GM23338 (cell line): Measurements from ENCODE around the gene NOSTRIN. TPM values are rescaled to one million over a fixed set of nuclear protein-coding genes. Genes with fewer than 3 reads are reported as not detected.

Source experiments
- ATAC-seq: fragments of 200-7000 bp; cut with Tn5 transposase; 3 replicates; pipeline ENCODE4 v1.9.1; 2020
- DNase-seq: peaks from one replicate; pipeline ENCODE4 v3.0.0-alpha.2; 2015; ENCODE audit warnings: low spot score
- H2AFZ ChIP-seq: fragments of 200-600 bp; sonication (generic); 2 replicates; pipeline ENCODE4 v1.8.0; 2016; ENCODE audit warnings: antibody characterized with exemption, mild to moderate bottlenecking, moderate library complexity
- H3F3A ChIP-seq: fragments of 200-600 bp; sonication (generic); replicated peaks from 2 replicates; pipeline ENCODE4 v1.8.0; 2017; ENCODE audit warnings: antibody characterized with exemption, mixed run types, low read depth
- H3K27ac ChIP-seq: fragments of 200-600 bp; sonication (generic); 2 replicates; pipeline ENCODE4 v1.6.1; 2016; ENCODE audit warnings: low read depth
- H3K27me3 ChIP-seq: fragments of 200-600 bp; sonication (generic); 2 replicates; pipeline ENCODE4 v1.8.0; 2016; ENCODE audit warnings: mild to moderate bottlenecking, mixed run types, moderate library complexity; ENCODE audit not compliant: insufficient read depth
- H3K36me3 ChIP-seq: fragments of 200-600 bp; sonication (generic); 2 replicates; pipeline ENCODE4 v1.8.0; 2016; ENCODE audit warnings: mild to moderate bottlenecking; ENCODE audit not compliant: insufficient read depth
- H3K4me1 ChIP-seq: fragments of 200-600 bp; sonication (generic); 2 replicates; pipeline ENCODE4 v1.8.0; 2016; ENCODE audit warnings: mild to moderate bottlenecking, moderate library complexity; ENCODE audit not compliant: insufficient read depth
- H3K4me2 ChIP-seq: fragments of 200-600 bp; sonication (generic); 2 replicates; pipeline ENCODE4 v1.7.1; 2017; ENCODE audit warnings: mixed run types
- H3K4me3 ChIP-seq: fragments of 200-600 bp; sonication (generic); 2 replicates; pipeline ENCODE4 v1.6.1; 2016; ENCODE audit warnings: mixed run types
- H3K79me2 ChIP-seq: fragments of 200-600 bp; sonication (generic); replicated peaks from 2 replicates; pipeline ENCODE4 v1.8.0; 2017; ENCODE audit warnings: mild to moderate bottlenecking; ENCODE audit not compliant: insufficient read depth
- H3K9me2 ChIP-seq: fragments of 200-600 bp; sonication (generic); 2 replicates; pipeline ENCODE4 v1.8.0; 2017; ENCODE audit not compliant: insufficient read depth
- H4K20me1 ChIP-seq: fragments of 200-600 bp; sonication (generic); replicated peaks from 2 replicates; pipeline ENCODE4 v1.8.0; 2017; ENCODE audit warnings: mild to moderate bottlenecking; ENCODE audit not compliant: insufficient read depth
- H3K27ac Mint-ChIP-seq: 2 replicates; pipeline ENCODE4 v1.8.0; 2020; ENCODE audit warnings: inconsistent platforms, mild to moderate bottlenecking, moderate library complexity, mixed read lengths
- H3K27me3 Mint-ChIP-seq: 3 replicates; pipeline ENCODE4 v1.8.0; 2022; ENCODE audit warnings: low read depth, mild to moderate bottlenecking, moderate library complexity, mixed read lengths, inconsistent platforms; ENCODE audit not compliant: insufficient read depth, poor library complexity
- H3K36me3 Mint-ChIP-seq: 3 replicates; pipeline ENCODE4 v1.8.0; 2021; ENCODE audit warnings: low read depth, mild to moderate bottlenecking, inconsistent platforms, moderate library complexity, mixed read lengths
- H3K4me1 Mint-ChIP-seq: 3 replicates; pipeline ENCODE4 v1.8.0; 2020; ENCODE audit warnings: mild to moderate bottlenecking, inconsistent platforms, mixed read lengths
- H3K4me3 Mint-ChIP-seq: 3 replicates; pipeline ENCODE4 v1.8.0; 2021; ENCODE audit warnings: moderate library complexity, mild to moderate bottlenecking, inconsistent platforms, mixed read lengths
- H3K9me3 Mint-ChIP-seq: 3 replicates; pipeline ENCODE4 v1.8.0; 2020; ENCODE audit warnings: moderate library complexity, mild to moderate bottlenecking, inconsistent platforms, mixed read lengths
- CREB1 ChIP-seq: fragments of 250-450 bp; sonication (Bioruptor Pico); IDR thresholded peaks from 2 replicates; pipeline ENCODE4 v1.5.0; 2020; ENCODE audit warnings: low read depth, mild to moderate bottlenecking, moderate library complexity
- ETS1 ChIP-seq: IDR thresholded peaks from 2 replicates; pipeline ENCODE4 v1.6.1; 2016; ENCODE audit warnings: antibody characterized with exemption
- EZH2 ChIP-seq: fragments of 200-600 bp; sonication (generic); IDR thresholded peaks from one replicate; pipeline ENCODE4 v1.8.0; 2017; ENCODE audit warnings: antibody characterized with exemption, mild to moderate bottlenecking, low read depth; ENCODE audit not compliant: unreplicated experiment
- JUNB ChIP-seq: IDR thresholded peaks from one replicate; pipeline ENCODE4 v1.6.1; 2016; ENCODE audit warnings: antibody characterized with exemption; ENCODE audit not compliant: unreplicated experiment
- NANOG ChIP-seq: IDR thresholded peaks from 2 replicates; pipeline ENCODE4 v1.6.1; 2016; ENCODE audit warnings: antibody characterized with exemption, borderline replicate concordance
- POLR2AphosphoS5 ChIP-seq: IDR thresholded peaks from 2 replicates; pipeline ENCODE4 v1.6.1; 2016; ENCODE audit warnings: antibody characterized with exemption, low read depth
- STAT1 ChIP-seq: IDR thresholded peaks from one replicate; pipeline ENCODE4 v1.6.1; 2016; ENCODE audit warnings: antibody characterized with exemption; ENCODE audit not compliant: unreplicated experiment
- ZNF114 ChIP-seq: fragments of 250-450 bp; sonication (Bioruptor Pico); IDR thresholded peaks from 2 replicates; pipeline ENCODE4 v1.5.0; 2020; ENCODE audit warnings: mild to moderate bottlenecking, moderate library complexity
- ZNF331 ChIP-seq: fragments of 250-450 bp; sonication (Bioruptor Pico); IDR thresholded peaks from 2 replicates; pipeline ENCODE4 v1.5.0; 2020; ENCODE audit warnings: low read depth, mild to moderate bottlenecking, moderate library complexity
- ZNF462 ChIP-seq: fragments of 250-450 bp; sonication (Bioruptor Pico); IDR thresholded peaks from 2 replicates; pipeline ENCODE4 v1.5.0; 2020; ENCODE audit warnings: mild to moderate bottlenecking, moderate library complexity
- polyA plus RNA-seq: library from polyadenylated mRNA; unstranded; fragments of >200 nt; fragmentation: Nextera tagmentation; extraction: Ambion mirVana; gene quantifications from 2 replicates; pipeline ENCODE4 v1.2.1, GENCODE V29; 2016
- total RNA-seq: library from RNA; depleted of rRNA; stranded (reverse); fragments of >200 nt; shearing (Covaris generic); gene quantifications from 2 replicates; pipeline ENCODE4 v1.2.3, GENCODE V29; 2014

The NOSTRIN gene
- total and polyA plus RNA-seq, 2 experiments from 2014 or later = 1.8 TPM; not detected in 1

- TF ChIP-seq ZNF462 (no peak), STAT1 (no peak), POLR2AphosphoS5 (no peak), EZH2 (no peak), ZNF331 (no peak), ZNF114 (no peak), CREB1 (CRISPR knock-in tag) (no peak), ETS1 (no peak)
Observed at GRCh38 chr2:168809537-168809936, 7.1 kb downstream of the NOSTRIN start (continued).

- H4K20me1 ChIP-seq = no peaks in the 10 kb centered on the region
- peak overlapping the region; percentile 58 for H3K4me2 ChIP-seq
- no peaks in the 10 kb centered on the region for H3K36me3 ChIP-seq
- no peaks in the 10 kb centered on the region; the same call in 1 of the 2 replicates for H3K9me2 ChIP-seq
- H3K4me1 Mint-ChIP-seq = peaks cover 13% of the 10 kb centered on the region
- H3K27ac Mint-ChIP-seq = no peak overlapping the region
- no peak overlapping the region for H3K4me3 Mint-ChIP-seq
- H3K27ac ChIP-seq = no peak overlapping the region
- no peak overlapping the region for H3K4me3 ChIP-seq
- no peaks in the 10 kb centered on the region for H3F3A ChIP-seq
- peak overlapping the region; percentile 83; the same call in 1 of the 2 replicates for H2AFZ ChIP-seq
- no peak for TF ChIP-seq ETS1
- TF ChIP-seq EZH2 = no peak
- TF ChIP-seq NANOG = no peak
- no peak for TF ChIP-seq STAT1
- TF ChIP-seq JUNB = no peak
- peaks cover 7% of the 10 kb centered on the region; the same call in 1 of the 2 replicates for H3K4me1 ChIP-seq
- H3K27me3 Mint-ChIP-seq = no peaks in the 10 kb centered on the region
- DNase-seq (peak; percentile 13), ATAC-seq (no peak)
- H3K9me3 Mint-ChIP-seq = no peaks in the 10 kb centered on the region
- no peaks in the 10 kb centered on the region for H3K79me2 ChIP-seq
- H3K36me3 Mint-ChIP-seq = no peaks in the 10 kb centered on the region
- H3K27me3 ChIP-seq = no peaks in the 10 kb centered on the region
Observed at GRCh38 chr2:168810235-168810634, 7.8 kb downstream of the NOSTRIN start.
